ENCODE data around the gene MYH14. TPM values are rescaled to one million over a fixed set of nuclear protein-coding genes. Genes with fewer than 3 reads are reported as not detected.

The MYH14 gene
- total and polyA plus RNA-seq, 2 experiments from 2014 or later: 1.8 to 3.0 TPM

DNA sequence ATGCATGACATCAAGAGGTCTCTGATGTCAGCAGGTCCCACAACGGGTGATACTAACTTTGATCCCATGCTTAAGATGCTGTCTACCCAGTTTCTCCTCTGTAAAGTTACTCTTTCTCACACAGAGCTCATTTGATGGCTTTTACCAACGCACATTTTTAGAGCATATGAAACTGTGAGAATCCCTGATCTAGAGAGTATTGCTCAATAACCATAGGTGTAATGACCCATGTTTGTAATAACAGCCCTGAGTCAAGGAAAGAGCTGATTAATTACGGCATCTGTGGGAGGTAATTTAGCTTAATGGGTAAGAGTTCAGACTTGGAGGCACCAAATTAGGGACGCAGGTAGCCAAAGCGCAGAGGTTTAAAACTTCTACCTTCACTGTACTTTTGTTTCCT is 22.3 kb upstream of the MYH14 start:
- H3K9me3 ChIP-seq (ENCODE audit: low read depth): no peaks in the 10 kb centered on the region
- DNase-seq (ENCODE audit: low read depth in 1 of 2, low spot score in 1 of 2): no peak
- H3K27me3 ChIP-seq: no peaks in the 10 kb centered on the region
- TF ChIP-seq, protein P1, sequence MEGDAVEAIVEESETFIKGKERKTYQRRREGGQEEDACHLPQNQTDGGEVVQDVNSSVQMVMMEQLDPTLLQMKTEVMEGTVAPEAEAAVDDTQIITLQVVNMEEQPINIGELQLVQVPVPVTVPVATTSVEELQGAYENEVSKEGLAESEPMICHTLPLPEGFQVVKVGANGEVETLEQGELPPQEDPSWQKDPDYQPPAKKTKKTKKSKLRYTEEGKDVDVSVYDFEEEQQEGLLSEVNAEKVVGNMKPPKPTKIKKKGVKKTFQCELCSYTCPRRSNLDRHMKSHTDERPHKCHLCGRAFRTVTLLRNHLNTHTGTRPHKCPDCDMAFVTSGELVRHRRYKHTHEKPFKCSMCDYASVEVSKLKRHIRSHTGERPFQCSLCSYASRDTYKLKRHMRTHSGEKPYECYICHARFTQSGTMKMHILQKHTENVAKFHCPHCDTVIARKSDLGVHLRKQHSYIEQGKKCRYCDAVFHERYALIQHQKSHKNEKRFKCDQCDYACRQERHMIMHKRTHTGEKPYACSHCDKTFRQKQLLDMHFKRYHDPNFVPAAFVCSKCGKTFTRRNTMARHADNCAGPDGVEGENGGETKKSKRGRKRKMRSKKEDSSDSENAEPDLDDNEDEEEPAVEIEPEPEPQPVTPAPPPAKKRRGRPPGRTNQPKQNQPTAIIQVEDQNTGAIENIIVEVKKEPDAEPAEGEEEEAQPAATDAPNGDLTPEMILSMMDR (IDR thresholded peaks at IDR 0.05; ENCODE audit: low read depth, low read length): no peak
- no peak overlapping the region for H3K27ac ChIP-seq
- H3K4me3 ChIP-seq: no peak overlapping the region
- H3K4me1 ChIP-seq (ENCODE audit: low read depth): no peaks in the 10 kb centered on the region
- H3K36me3 ChIP-seq: no peaks in the 10 kb centered on the region

DNA sequence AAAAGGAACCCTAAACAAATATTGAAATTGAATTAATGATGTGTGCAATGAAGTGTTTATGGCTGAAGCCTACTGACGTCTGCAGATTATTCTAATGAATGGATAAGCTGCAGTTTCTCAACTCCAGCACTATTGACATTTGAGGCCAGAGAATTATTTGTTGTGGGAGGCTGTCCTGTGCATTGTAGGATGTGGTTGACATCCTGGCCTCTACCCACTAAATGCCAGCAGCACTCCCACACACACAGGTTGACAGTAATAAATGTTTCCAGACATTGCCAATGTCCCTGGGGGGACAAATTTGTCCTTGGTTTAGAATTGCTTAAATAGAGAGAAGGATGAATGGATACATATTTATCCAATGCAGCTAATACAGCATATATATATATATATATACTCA is 19.2 kb upstream of the MYH14 start:
- no peak overlapping the region for H3K4me3 ChIP-seq
- TF ChIP-seq, protein P1 (IDR thresholded peaks at IDR 0.05; ENCODE audit: low read depth, low read length): no peak
- H3K9me3 ChIP-seq (ENCODE audit: low read depth): no peaks in the 10 kb centered on the region
- H3K4me1 ChIP-seq (ENCODE audit: low read depth): no peaks in the 10 kb centered on the region
- H3K27ac ChIP-seq: no peak overlapping the region
- no peaks in the 10 kb centered on the region for H3K36me3 ChIP-seq
- DNase-seq (ENCODE audit: low read depth in 1 of 2, low spot score in 1 of 2): no peak
- no peaks in the 10 kb centered on the region for H3K27me3 ChIP-seq

DNA sequence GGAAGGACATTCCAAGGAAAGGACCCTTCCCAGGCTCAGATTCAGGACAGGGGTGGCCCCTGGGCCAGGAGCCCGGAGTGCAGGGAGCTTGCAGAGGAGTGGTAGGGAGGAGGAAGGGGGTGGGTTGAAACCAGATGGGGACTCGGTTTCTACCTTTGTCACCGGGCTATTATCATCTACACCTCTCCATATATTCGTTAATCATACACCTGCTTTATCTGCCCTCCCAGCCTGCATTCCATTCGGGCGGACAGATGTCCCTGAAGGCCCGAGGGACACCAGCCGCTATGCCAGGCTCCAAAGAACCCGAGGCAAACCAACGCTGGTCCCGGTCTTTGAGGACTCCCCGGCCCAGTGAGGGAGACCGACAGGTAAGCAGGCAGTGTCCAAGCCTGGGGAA is 15.5 kb upstream of the MYH14 start:
- H3K27ac ChIP-seq: no peak overlapping the region
- H3K36me3 ChIP-seq: no peaks in the 10 kb centered on the region
- H3K9me3 ChIP-seq (ENCODE audit: low read depth): no peaks in the 10 kb centered on the region
- TF ChIP-seq, protein P1 (IDR thresholded peaks at IDR 0.05; ENCODE audit: low read depth, low read length): no peak
- no peak overlapping the region for H3K4me3 ChIP-seq
- peaks cover 3% of the 10 kb centered on the region for H3K27me3 ChIP-seq
- no peak for DNase-seq (ENCODE audit: low read depth in 1 of 2, low spot score in 1 of 2)
- no peaks in the 10 kb centered on the region for H3K4me1 ChIP-seq (ENCODE audit: low read depth)

DNA sequence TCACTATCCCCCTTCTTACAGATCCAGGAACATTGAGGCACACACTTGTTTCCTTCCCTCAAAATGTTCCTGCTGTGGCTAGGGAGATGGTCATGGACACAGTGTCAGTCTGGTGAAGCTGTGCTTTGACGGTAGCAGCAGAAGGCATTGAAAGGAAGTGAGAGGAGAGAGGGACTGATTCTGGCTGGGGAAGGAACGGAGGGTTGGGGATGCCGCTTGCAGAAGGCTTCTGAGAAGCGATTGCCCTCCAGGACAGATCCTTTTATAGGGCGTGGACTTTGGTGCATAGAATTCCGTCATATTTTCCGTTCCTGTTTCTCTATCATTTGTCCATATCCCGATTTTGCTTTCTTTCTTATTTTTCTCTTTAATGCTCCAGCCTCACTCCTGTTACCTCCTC is 14.1 kb upstream of the MYH14 start:
- H3K36me3 ChIP-seq: no peaks in the 10 kb centered on the region
- no peaks in the 10 kb centered on the region for H3K9me3 ChIP-seq (ENCODE audit: low read depth)
- TF ChIP-seq, protein P1 (IDR thresholded peaks at IDR 0.05; ENCODE audit: low read depth, low read length): no peak
- H3K4me3 ChIP-seq: no peak overlapping the region
- no peak for DNase-seq (ENCODE audit: low read depth in 1 of 2, low spot score in 1 of 2)
- H3K4me1 ChIP-seq (ENCODE audit: low read depth): no peaks in the 10 kb centered on the region
- peaks cover 3% of the 10 kb centered on the region for H3K27me3 ChIP-seq
- H3K27ac ChIP-seq: no peak overlapping the region

DNA sequence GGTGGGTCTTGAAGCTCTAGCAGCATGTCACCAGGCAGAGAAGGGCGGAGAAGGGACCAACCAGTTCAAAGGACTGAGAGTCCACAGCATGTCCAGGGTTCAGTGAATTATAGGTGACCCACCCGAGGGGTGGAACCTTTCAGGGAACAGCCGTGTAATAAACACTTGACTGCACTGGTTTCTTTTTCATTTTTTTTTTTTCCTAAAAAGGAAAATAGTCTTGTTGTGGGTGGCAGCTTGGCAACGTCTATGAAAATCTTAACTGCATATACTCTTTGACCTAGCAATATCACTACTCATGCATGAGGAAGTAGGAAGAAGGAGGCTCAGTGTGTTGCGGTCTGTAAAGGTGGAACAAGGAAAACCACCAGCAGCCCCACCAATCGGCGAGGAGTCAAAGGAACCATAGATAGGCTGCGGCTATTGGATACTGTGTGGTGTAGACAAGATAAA is 13.0 kb upstream of the MYH14 start:
- Histone ChIP-seq H3K27me3 (peaks cover 3% of the 10 kb centered on the region), H3K27ac (no peak overlapping the region), H3K4me1 (ENCODE audit: low read depth) (no peaks in the 10 kb centered on the region), H3K9me3 (ENCODE audit: low read depth) (no peaks in the 10 kb centered on the region), H3K4me3 (no peak overlapping the region), H3K36me3 (no peaks in the 10 kb centered on the region)
- TF ChIP-seq, protein P1 (IDR thresholded peaks at IDR 0.05; ENCODE audit: low read depth, low read length): no peak
- no peak for DNase-seq (ENCODE audit: low read depth in 1 of 2, low spot score in 1 of 2)

DNA sequence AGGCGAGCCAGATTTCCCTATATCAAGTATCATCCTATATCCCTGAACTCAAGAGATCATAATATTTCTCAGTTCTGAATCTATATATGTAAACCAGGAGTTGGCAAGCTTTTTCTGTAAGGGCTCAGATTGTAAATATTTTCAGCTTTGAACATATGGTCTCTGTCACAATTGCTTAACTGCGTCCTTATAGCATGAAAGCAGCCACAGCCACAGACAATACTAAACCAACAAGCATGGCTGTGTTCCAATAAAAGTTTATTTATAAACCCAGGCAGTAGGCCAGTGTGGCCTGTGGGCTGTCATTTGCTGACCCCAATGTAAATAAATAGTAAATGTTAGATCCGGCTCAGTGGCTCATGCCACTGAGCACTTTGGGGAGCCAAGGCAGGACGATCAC is 12.2 kb upstream of the MYH14 start:
- no peaks in the 10 kb centered on the region for H3K9me3 ChIP-seq (ENCODE audit: low read depth)
- no peaks in the 10 kb centered on the region for H3K36me3 ChIP-seq
- no peak overlapping the region for H3K4me3 ChIP-seq
- H3K4me1 ChIP-seq (ENCODE audit: low read depth): no peaks in the 10 kb centered on the region
- H3K27me3 ChIP-seq: peaks cover 3% of the 10 kb centered on the region
- TF ChIP-seq, protein P1 (IDR thresholded peaks at IDR 0.05; ENCODE audit: low read depth, low read length): no peak
- no peak overlapping the region for H3K27ac ChIP-seq
- no peak for DNase-seq (ENCODE audit: low read depth in 1 of 2, low spot score in 1 of 2)

Measured in cardiac muscle cell (in vitro differentiated cells and primary cell).